Lower lobe of right lung (tissue), 2 donors: Measurements from ENCODE around the gene AP4S1. TPM values are rescaled to one million over a fixed set of nuclear protein-coding genes. Genes with fewer than 3 reads are reported as not detected.
A peak's percentile ranks its signal among the peaks of the same experiment; 100 is the strongest.
"Not testable (repeated sequence)": the region's sequence is repeated elsewhere in the genome, so short reads cannot be mapped to it uniquely, and the experiment has no call there.

Experiments
- ATAC-seq, 2 donors: fragments of 200-7000 bp; cut with Tn5 transposase; one replicate each; pipeline ENCODE4 v1.9.1; 2020 to 2022; ENCODE audit warnings: mild to moderate bottlenecking in 2 of 2, moderate library complexity in 2 of 2
- DNase-seq: peaks from one replicate; pipeline ENCODE4 v3.0.0-alpha.2; 2020
- H3K27ac ChIP-seq: fragments of 200-600 bp; one replicate; pipeline ENCODE4 v1.8.0; 2022
- H3K27me3 ChIP-seq: fragments of 200-600 bp; one replicate; pipeline ENCODE4 v1.8.0; 2022; ENCODE audit warnings: low read depth
- H3K36me3 ChIP-seq: fragments of 200-600 bp; one replicate; pipeline ENCODE4 v1.8.0; 2022; ENCODE audit warnings: mild to moderate bottlenecking
- H3K4me1 ChIP-seq: fragments of 200-600 bp; one replicate; pipeline ENCODE4 v1.8.0; 2022
- H3K4me3 ChIP-seq: fragments of 200-600 bp; one replicate; pipeline ENCODE4 v1.8.0; 2022; ENCODE audit warnings: mild to moderate bottlenecking
- H3K9me3 ChIP-seq: fragments of 200-600 bp; one replicate; pipeline ENCODE4 v1.8.0; 2022
- intact Hi-C: fragments of 100-400 bp; cut with DNase I; formaldehyde crosslinking; loops from one replicate; pipeline ENCODE4 v1.11.0; 2022
- total RNA-seq: library from RNA; stranded (reverse); fragmentation: NEBNext Ultra II Directional; extraction: Animal tissue kit (Norgen Biotek cat#: 25700); gene quantifications from one replicate; pipeline ENCODE4 v1.2.1, GENCODE V29; 2021
- TF ChIP-seq, protein P1 (sequence below): fragments of 200-600 bp; IDR thresholded peaks from one replicate; pipeline ENCODE4 v1.8.0; 2022; ENCODE audit warnings: antibody characterized with exemption, mild to moderate bottlenecking
- donor health status: DM: no; HTN: yes; CAD: no; lungs with severe emphysema.

The AP4S1 gene
- total RNA-seq, 1 donor from 2014 or later: 8.6 TPM

DNA sequence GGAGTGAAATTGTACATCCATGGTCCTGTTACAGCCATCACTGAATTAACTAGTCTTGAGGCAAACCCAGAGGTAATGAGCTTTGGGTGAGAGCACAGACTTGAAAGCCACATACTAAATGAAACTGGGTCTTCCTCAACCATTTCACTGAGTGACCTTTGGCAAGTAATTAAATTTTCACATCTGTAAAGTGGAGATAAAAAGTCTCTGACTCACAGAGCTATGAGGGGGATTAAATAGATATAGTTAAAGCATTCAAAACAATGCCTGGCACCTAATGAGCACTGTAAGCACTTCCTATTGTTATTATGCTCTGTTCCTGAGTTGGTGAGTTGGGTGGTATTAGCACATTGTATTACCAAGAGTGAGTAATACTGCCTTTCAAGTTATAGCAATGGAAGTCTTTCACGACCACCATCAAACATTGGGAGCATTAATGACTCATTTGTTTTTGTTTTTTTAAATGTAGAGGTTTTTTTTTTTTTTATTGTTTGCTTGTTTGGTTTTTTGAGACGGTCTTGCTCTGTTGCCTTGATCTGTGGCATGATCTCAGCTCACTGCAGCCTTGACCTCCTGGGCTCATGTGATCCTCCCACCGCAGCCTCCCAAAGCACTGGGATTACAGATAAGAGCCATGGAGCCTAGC, 13.2 kb downstream of the AP4S1 start:
- ATAC-seq (peak in 1 of 2 donors; percentile 49), DNase-seq (no peak)
- Histone ChIP-seq H3K9me3 (no peaks in the 10 kb centered on the region), H3K27me3 (no peaks in the 10 kb centered on the region), H3K36me3 (no peaks in the 10 kb centered on the region), H3K27ac (no peak overlapping the region), H3K4me3 (no peak overlapping the region), H3K4me1 (peaks cover 6% of the 10 kb centered on the region)
- intact Hi-C loops: no loop called here
- TF ChIP-seq, protein P1, sequence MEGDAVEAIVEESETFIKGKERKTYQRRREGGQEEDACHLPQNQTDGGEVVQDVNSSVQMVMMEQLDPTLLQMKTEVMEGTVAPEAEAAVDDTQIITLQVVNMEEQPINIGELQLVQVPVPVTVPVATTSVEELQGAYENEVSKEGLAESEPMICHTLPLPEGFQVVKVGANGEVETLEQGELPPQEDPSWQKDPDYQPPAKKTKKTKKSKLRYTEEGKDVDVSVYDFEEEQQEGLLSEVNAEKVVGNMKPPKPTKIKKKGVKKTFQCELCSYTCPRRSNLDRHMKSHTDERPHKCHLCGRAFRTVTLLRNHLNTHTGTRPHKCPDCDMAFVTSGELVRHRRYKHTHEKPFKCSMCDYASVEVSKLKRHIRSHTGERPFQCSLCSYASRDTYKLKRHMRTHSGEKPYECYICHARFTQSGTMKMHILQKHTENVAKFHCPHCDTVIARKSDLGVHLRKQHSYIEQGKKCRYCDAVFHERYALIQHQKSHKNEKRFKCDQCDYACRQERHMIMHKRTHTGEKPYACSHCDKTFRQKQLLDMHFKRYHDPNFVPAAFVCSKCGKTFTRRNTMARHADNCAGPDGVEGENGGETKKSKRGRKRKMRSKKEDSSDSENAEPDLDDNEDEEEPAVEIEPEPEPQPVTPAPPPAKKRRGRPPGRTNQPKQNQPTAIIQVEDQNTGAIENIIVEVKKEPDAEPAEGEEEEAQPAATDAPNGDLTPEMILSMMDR: no peak

DNA sequence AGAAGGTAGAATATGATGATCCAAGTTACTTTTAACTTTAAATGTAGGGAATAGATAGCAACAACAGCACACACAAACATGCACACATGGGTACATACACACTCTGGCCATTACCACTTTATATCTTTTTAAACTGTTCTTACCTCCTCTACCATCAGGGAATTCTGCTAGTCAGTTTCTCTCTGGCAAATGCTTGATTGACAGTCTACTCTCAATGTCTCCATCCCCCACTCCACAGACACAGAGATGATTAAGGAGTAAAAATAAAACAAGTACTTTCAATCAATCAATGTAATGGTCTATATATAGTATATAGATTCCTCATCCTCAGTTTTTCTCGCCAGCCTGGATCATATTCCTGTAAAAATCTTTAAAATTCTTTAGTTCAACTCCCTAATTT, 16.9 kb downstream of the AP4S1 start:
- intact Hi-C loops: no loop called here
- H3K27me3 ChIP-seq: no peaks in the 10 kb centered on the region
- H3K4me1 ChIP-seq: peaks cover 6% of the 10 kb centered on the region
- DNase-seq (no peak), ATAC-seq (no peak)
- no peak overlapping the region for H3K4me3 ChIP-seq
- no peak overlapping the region for H3K27ac ChIP-seq
- TF ChIP-seq, protein P1: no peak
- H3K36me3 ChIP-seq: no peaks in the 10 kb centered on the region
- H3K9me3 ChIP-seq: no peaks in the 10 kb centered on the region

DNA sequence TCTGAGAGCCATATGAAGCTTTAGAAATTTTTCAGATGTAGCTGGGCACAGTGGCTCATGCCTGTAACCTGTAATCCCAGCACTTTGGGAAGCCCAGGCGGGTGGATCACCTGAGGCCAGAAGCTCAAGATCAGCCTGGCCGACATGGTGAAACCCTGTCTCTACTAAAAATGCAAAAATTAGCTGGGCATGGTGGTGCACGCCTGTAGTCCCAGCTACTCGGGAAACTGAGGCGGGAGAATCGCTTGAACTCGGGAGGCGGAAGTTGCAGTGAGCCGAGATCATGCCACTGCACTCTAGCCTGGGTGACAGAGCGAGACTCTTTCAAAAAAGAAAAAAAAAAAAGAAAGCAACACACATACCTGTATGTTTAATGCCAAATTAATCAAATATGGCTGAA, 17.4 kb downstream of the AP4S1 start:
- ATAC-seq, H3K4me3 ChIP-seq, DNase-seq, H3K36me3 ChIP-seq, intact Hi-C loops, H3K4me1 ChIP-seq, H3K9me3 ChIP-seq, H3K27me3 ChIP-seq, H3K27ac ChIP-seq: not testable (repeated sequence)

DNA sequence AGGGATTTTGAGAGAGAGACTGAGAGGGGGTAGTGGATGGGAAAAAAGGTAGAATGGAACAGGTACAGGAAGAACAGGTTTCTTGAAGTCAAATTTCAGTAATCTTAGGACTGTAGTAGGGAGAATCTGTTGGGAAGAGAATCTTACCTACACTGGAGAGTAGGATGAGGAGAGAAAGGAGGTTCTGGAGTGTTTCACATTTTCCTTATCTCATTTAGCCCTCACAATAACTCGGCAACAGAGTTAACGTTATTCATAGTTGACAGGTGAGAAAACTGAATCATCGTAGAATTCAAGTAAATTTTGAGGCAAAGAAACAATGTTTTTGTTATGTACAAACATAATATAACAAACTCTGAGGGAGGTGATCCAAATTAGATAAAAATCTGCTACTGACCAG, 17.9 kb downstream of the AP4S1 start:
- H3K27me3 ChIP-seq: no peaks in the 10 kb centered on the region
- no peaks in the 10 kb centered on the region for H3K36me3 ChIP-seq
- H3K9me3 ChIP-seq: no peaks in the 10 kb centered on the region
- H3K27ac ChIP-seq: no peak overlapping the region
- peaks cover 4% of the 10 kb centered on the region for H3K4me1 ChIP-seq
- TF ChIP-seq, protein P1: no peak
- intact Hi-C loops: no loop called here
- DNase-seq: no peak
- H3K4me3 ChIP-seq: no peak overlapping the region
- ATAC-seq: no peak

DNA sequence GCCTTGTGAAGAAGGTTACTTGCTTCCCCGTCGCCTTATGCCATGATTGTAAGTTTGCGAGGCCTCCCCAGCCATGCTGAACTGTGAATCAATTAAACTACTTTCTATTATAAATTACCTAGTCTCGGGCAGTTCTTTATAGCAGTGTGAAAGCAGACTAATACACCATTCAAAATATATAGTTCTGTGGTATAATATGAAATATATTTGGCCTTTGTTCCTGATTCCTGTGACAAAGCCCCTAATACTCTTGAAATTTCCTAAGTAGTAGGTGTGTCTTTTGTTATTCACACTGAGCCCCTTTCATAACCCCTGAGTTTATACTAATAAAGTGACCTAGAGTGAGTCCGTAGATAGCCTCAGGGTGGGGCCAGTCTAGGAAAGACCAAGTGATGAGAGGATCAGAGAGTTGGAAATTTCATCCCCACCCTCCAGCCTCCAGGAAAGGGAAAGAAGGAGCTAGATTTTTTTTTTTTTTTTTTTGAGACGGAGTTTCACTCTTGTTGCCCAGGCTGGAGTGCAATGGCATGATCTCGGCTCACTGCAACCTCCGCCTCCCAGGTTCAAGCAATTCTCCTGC, 20.1 kb downstream of the AP4S1 start:
- no peak for ATAC-seq

DNA sequence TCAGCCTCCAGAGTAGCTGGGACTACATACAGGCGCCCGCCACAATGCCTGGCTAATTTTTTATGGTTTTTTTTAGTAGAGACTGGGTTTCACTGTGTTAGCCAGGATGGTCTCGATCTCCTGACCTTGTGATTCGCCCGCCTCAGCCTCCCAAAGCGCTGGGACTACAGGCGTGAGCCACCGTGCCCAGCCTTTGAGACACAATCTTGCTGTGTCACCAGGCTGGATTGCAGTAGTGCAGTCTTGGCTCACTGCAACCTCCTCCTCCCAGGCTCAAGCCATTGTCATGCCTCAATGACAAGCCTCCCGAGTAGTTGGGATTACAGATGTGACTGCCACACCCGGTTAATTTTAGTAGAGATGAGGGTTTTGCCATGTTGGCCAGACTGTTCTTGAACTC, 22.1 kb downstream of the AP4S1 start:
- no peaks in the 10 kb centered on the region for H3K27me3 ChIP-seq
- ATAC-seq (peak; percentile 20 to 54), DNase-seq (no peak)
- TF ChIP-seq, protein P1: no peak
- H3K27ac ChIP-seq: no peak overlapping the region
- H3K4me3 ChIP-seq: no peak overlapping the region
- no peaks in the 10 kb centered on the region for H3K4me1 ChIP-seq
- H3K9me3 ChIP-seq: no peaks in the 10 kb centered on the region
- intact Hi-C loops: no loop called here
- H3K36me3 ChIP-seq: no peaks in the 10 kb centered on the region

More for the DNA sequence above, 20.1 kb downstream of the AP4S1 start:
- DNase-seq: no peak
- H3K4me3 ChIP-seq: no peak overlapping the region
- TF ChIP-seq, protein P1: no peak
- intact Hi-C loops: no loop called here
- H3K4me1 ChIP-seq: no peaks in the 10 kb centered on the region
- no peaks in the 10 kb centered on the region for H3K27me3 ChIP-seq
- H3K27ac ChIP-seq: no peak overlapping the region
- no peaks in the 10 kb centered on the region for H3K36me3 ChIP-seq
- no peaks in the 10 kb centered on the region for H3K9me3 ChIP-seq
